CD4-positive, alpha-beta T cell treated with Interleukin-4 for 4 hours (primary cell): Measurements from ENCODE around the gene TMEM255B.
"Not testable (repeated sequence)": the region's sequence is repeated elsewhere in the genome, so short reads cannot be mapped to it uniquely, and the experiment has no call there.

ENCODE experiments used
- DNase-seq: peaks from one replicate; pipeline ENCODE4 v3.0.0-alpha.2; 2020

TMEM255B gene

DNA sequence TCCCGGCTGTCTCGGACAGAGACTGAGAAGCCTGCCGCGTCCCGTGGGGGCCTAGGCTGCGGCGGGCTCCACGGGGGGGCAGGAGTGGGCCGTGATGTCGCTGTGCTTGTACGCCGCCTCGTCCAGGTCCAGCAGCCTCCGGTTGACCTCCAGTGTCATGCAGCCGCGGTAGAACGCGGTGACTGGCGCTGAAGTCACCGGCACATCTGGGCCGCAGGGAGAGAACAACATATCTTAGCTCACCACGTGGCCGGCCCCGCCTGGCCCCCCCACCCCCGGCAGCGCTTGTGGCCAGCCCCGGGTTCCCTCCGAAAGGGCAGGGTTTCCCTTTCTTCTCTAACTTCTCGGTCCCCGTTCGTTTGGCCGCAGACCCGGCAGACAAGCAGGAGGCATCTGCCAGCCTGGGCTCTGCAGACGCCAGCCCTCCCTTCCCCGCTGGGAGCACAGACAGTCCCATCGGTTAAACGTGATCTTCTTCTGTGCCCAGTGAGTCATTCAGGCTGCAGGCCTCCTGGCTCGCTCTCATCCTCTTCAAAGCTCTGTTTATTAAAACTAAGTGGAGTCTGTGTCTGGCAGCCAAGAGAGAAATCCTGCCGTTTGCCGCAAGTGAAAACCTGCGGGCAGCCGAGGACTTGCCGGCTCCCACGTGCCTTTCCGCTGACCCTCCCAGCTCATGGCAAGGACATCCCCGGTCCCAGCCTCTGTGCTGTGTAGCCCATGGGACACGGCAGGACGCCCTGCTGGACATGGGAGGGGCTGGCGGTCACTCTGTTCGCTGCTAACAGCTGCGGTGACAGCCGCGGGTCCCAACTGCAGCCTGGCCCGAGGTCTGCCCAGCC is 62.0 kb downstream of the TMEM255B start:
- DNase-seq: no peak

- DNase-seq: no peak
Observed at GRCh38 chr13:113821847-113822246, 62.8 kb downstream of the TMEM255B start.

DNA sequence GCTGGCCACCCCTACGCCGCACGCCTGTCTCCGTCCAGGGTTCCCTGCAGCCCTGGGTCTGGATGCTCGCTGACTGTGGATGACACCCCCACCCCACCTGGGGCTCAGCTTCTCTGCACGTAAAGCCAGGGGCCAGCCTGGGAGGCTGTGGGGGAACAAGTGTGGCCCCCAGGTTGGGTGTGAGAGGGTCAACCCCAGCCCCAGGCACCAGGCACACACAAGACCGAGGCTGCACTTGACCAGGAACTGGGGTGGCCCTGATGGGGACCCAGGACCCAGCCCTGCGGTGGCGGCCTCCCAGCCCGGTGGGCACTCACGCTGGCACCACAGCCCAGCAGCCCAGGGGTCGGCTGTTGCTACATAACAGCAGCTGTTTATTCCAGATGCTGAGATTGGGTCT is 63.2 kb downstream of the TMEM255B start:
- no peak for DNase-seq

GRCh38 chr13:113822956-113823744 is 64.1 kb downstream of the TMEM255B start:
- no peak for DNase-seq

DNA sequence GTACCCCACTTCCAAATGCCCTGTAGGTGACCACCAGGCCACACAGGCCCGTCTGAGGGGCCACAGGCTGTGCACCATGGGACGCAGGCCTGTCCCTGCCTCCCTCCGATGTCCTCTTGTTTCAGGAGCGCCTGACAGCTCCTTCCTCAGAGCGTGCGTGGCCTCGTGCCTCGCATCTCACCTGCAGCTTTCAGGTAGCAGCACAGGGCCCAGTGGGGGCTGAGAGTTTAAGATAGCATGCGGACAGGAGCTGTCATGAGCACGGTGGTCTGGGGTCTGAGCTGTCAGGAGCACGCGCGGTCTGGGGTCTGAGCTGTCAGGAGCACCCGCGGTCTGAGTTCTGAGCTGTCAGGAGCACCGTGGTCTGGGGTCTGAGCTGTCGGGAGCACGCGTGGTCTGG is 64.7 kb downstream of the TMEM255B start:
- DNase-seq: no peak

DNA sequence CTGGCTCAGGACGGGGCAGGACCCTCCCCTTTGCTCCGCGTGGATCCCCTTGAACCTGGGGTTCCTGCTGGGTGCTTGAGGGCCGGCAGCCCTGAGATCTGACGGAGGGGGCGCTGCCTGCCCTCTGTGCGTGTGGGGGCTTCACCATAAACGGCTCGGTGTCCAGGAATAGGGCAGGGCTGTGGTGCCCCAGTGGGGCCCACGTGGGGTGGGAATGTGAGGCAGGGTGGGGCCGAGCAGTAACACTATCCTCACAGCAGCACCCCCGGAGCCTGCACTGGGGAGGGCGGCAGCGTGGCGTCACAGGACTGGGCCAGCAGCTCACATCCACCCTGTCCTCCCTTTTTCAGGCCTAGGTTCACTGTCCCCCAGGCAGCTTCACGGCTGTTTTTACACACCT is 66.8 kb downstream of the TMEM255B start:
- DNase-seq: no peak

- not testable (repeated sequence) for DNase-seq
Observed at GRCh38 chr13:113826446-113826845, 67.4 kb downstream of the TMEM255B start.

DNA sequence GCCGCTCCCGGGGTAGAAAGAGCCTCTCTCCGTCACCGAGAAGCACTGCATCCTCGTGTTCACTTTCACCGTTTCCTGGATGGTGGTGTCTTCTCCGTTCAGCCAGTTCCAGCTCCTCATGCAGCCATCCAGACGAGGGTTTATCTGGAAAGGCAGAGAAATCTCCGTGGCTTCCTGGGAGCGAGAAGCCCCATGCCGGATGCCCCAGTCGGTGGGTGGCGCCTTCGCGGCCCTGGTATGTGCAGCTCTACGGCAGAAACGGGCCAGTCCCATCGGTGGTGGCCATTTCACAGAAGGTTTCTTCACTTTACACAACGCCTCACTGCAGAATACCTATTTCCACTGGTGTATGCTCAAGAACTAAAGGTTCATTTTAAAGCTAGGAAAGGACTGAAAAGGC is 68.0 kb downstream of the TMEM255B start:
- no peak for DNase-seq

- DNase-seq: no peak
Observed at GRCh38 chr13:113828282-113828825, 69.3 kb downstream of the TMEM255B start.

DNA sequence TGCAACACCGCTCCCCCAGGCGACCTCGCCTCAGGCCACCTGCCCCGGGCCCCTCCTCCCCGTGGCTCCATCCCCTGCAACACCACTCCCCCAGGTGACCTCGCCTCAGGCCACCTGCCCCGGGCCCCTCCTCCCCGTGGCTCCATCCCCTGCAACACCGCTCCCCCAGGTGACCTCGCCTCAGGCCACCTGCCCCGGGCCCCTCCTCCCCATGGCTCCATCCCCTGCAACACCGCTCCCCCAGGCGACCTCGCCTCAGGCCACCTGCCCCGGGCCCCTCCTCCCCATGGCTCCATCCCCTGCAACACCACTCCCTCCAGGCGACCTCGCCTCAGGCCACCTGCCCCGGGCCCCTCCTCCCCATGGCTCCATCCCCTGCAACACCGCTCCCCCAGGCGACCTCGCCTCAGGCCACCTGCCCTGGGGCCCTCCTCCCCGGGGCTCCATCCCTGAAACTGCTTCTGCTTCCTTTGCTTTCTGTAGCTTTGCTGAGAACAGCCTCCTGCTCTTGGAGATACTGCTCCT is 71.5 kb downstream of the TMEM255B start:
- DNase-seq: not testable (repeated sequence)

DNA sequence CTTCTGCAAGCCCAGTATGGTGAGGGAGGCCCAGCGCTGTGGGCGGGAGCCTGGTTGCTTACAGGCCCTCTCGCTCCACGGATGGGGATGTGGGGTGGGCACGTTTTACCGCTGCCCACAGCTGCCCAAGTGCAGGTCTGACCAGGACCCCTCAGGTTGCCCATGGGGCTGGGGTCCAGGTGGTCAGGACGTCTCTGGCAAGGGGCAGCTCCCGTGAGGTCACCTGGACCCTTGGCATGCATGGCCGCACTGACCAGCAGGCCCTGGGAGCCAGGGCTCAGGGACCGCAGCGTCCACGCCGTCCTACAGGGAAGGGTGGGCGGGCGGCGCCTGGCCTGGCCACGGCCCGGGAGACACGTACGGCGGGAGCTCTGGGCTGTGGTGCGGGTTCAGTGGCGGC is 72.0 kb downstream of the TMEM255B start:
- DNase-seq: no peak

DNA sequence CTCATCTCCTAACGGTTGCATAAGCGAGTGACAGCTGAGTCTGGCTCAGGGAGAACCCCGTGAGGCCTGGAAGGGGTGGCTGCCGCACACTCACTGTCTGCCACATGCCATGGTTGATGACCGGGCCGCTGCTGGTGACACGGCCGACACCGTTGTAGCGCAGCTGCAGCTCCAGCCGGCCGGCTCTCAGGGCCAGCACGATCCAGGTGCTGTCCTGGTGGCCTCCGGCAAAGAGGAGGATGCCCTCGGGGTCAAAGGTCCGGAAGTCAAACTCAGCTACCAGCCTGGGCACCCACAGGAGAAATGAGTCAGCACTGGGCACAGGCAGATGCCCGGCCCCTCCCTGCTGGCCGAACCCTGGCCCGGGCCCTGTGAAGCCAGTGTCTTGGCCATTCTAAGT is 73.2 kb downstream of the TMEM255B start:
- no peak for DNase-seq

GRCh38 chr13:113832631-113833030 is 73.6 kb downstream of the TMEM255B start:
- no peak for DNase-seq

DNA sequence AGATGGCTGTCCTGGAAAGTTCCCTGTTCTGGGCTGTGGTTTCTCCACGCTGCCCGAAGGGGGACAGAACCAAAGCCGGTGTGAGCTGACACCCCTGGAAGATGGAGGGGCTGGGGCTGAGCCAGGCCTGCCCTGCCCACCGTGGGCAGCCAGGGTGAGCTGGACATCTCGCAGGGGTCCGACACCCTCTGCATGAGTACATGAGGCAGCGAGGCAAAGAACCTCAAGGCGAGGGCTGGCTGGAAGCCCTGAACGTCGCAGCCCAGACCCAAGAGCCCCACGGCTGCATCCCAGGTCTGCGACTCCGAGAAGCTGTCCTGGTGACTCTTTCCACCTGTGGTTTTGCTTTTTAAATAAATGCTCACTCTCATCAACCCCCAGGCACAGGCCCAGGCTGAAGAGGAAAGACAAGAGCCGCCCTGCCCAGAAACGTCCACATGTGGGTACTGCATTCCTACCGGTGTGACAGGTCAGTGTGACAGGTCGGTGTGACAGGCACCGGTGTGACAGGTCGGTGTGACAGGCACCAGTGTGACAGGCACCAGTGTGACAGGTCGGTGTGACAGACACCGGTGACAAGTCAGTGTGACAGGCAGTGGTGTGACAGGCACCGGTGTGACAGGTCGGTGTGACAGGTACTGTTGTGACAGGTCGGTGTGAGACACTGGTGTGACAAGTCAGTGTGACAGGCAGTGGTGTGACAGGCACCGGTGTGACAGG is 74.2 kb downstream of the TMEM255B start:
- DNase-seq: no peak

DNA sequence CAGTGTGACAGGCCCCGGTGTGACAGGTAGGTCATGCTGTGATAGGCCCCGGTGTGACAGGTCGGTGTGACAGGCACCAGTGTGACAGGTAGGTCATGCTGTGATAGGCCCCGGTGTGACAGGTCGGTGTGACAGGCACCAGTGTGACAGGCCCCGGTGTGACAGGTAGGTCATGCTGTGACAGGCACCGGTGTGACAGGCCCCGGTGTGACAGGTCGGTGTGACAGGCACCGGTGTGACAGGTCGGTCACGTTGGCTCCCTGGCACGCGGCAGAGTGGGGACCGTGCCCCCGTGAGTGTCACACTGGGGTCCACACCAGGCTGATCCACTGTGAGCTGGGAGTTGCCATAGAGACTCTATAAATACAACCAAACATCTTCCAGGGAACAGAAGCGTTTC is 75.0 kb downstream of the TMEM255B start:
- not testable (repeated sequence) for DNase-seq

DNA sequence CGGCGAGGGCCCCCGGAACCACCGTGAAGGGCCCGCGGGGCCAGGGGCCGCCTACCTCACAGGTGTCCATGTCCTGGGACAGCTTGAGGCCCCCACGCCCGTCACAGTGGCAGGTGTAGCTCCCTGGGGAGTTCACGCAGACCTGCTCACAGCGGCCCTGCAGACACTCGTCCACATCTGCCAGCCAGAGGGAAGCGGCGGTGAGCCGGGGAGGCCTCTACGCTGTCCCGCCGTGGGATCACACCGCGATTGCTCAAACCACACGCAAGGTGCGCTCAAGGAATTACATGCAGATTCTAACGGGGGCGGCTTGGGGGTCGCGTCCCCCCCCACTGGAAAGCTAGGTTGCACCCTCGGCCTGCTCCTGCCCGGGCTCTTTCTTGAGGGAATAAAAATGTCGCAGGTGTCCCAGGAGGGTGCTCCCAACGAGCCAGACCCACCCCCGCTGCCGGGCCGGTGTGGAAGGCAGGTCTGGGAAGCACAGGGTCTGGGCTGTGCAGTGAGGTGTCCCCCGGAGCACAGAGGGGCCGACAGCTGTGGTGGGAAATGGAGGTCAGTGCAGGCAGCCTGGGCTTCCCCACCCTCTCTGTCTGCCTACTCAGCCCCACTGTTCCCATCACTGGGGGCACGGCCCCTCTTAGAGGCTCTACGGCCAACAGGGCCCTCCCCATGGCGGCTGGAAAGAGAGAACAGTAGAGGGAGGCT is 75.6 kb downstream of the TMEM255B start:
- DNase-seq: no peak

- DNase-seq: no peak
Observed at GRCh38 chr13:113835461-113836270, 76.6 kb downstream of the TMEM255B start.

GRCh38 chr13:113836768-113837559 is 77.9 kb downstream of the TMEM255B start:
- DNase-seq: no peak

DNA sequence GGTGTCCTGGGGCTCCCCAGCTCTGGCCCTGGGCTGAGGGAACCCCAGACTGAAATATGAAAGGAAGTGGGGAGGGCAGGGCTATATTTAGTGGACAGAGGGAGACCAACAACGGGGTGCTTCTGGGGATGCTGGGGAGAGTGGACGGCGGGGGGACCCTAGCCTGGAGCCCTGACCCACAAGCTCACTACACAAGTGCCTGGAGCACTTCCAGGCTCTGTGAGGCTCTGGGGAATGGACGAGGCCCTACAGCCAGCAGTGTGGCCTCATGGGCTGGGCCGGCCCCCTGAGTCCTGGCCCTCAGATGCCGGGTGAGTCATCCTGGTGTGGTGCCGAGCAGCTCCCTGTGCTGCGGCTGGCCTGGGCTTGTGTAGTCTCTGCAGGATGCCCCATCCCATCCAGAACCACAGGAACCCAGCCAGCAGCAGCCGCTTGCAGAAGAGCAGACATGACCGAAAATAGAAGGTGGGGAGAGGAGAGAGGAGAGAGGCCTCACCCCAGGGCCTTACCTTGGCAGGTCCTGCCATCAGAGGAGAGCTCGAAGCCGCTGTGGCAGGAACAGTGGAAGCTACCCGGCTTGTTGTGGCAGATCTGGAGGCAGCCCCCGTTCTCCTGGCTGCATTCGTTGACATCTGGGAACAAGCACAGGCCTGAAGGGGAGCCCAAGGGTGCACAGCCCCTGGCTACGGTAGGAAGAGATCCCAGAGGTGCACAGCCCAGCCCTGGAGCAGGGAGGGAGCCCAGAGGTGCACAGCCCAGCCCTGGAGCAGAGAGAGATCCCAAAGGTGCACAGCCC is 78.7 kb downstream of the TMEM255B start:
- no peak for DNase-seq
